Endothelial cell of umbilical vein (primary cell): Measurements from ENCODE around the gene LCN15. TPM values are rescaled to one million over a fixed set of nuclear protein-coding genes. Genes with fewer than 3 reads are reported as not detected.

Experiments used
- BruUV-seq: library from RNA; stranded (reverse); fragments of 400-500 nt; replicated peaks from 2 replicates; lab custom pipeline; 2021; lab: Mats Ljungman, UMichigan
- CTCF ChIA-PET: fragments of 300-600, 350-600 bp; sonication (Branson Sonifier 250); formaldehyde crosslinking; loops from one replicate; lab custom pipeline; 2021; ENCODE audit warnings: antibody characterized with exemption, inconsistent platforms; lab: Charles Lee
- POLR2A ChIA-PET: fragments of 300-600, 350-600 bp; sonication (Branson Sonifier 250); formaldehyde crosslinking; loops from one replicate; lab custom pipeline; 2021; ENCODE audit warnings: antibody characterized with exemption, inconsistent platforms; lab: Charles Lee
- DNase-seq: peaks from one replicate; pipeline ENCODE4 v3.0.0-alpha.2; 2011; ENCODE audit warnings: low read depth, low spot score
- FAIRE-seq: peaks from 2 replicates; lab custom pipeline; 2011; peaks lifted over from hg19 to GRCh38; lab: Jason Lieb, UNC
- H2AFZ ChIP-seq: 2 replicates; pipeline ENCODE4 v1.6.0; 2012; ENCODE audit warnings: low read depth, low read length, control low read depth, inconsistent platforms
- H3K27ac ChIP-seq: 2 replicates; pipeline ENCODE4 v1.5.1; 2011; ENCODE audit warnings: low read depth, mild to moderate bottlenecking, control low read depth, low read length, moderate library complexity; ENCODE audit not compliant: insufficient read depth
- H3K27me3 ChIP-seq, 2 experiments: 2 replicates each; pipeline versions ENCODE4 v1.6.0 to v1.6.1; 2011; ENCODE audit warnings: low read length in 2 of 2, mixed read lengths in 1 of 2; ENCODE audit not compliant: control insufficient read depth in 2 of 2, insufficient read depth in 2 of 2
- H3K36me3 ChIP-seq, 2 experiments: 2 replicates in 1 of 2; 3 replicates in 1 of 2; pipeline ENCODE4 v1.5.1; 2011; ENCODE audit warnings: low read length in 2 of 2, mild to moderate bottlenecking in 1 of 2, moderate library complexity in 1 of 2; ENCODE audit not compliant: control insufficient read depth in 2 of 2, insufficient read depth in 2 of 2; ENCODE audit errors: extremely low read depth in 1 of 2
- H3K4me1 ChIP-seq: 3 replicates; pipeline ENCODE4 v1.5.1; 2011; ENCODE audit warnings: mild to moderate bottlenecking, low read length; ENCODE audit not compliant: control insufficient read depth, insufficient read depth; ENCODE audit errors: extremely low read depth
- H3K4me2 ChIP-seq: 2 replicates; pipeline ENCODE4 v1.6.1; 2011; ENCODE audit warnings: low read length, control low read depth, mixed read lengths; ENCODE audit not compliant: insufficient read depth
- H3K4me3 ChIP-seq, 3 experiments: fragments of 200-600 bp in 1 of 3; sonication (generic), shearing (Covaris generic) in 1 of 3; replicated peaks in 1 of 3; 2 replicates each; pipeline ENCODE4 v1.5.1; 2011 to 2016; ENCODE audit warnings: control low read depth in 3 of 3, low read length in 3 of 3, mild to moderate bottlenecking in 2 of 3, inconsistent platforms in 1 of 3, low read depth in 1 of 3, moderate library complexity in 1 of 3; ENCODE audit not compliant: insufficient read depth in 1 of 3
- H3K79me2 ChIP-seq: 2 replicates; pipeline ENCODE4 v1.6.0; 2012; ENCODE audit warnings: low read length, inconsistent platforms; ENCODE audit not compliant: control insufficient read depth, insufficient read depth
- H3K9ac ChIP-seq: replicated peaks from 2 replicates; pipeline ENCODE3; 2011; ENCODE audit warnings: low read length, control low read depth; ENCODE audit not compliant: insufficient read depth; ENCODE audit errors: extremely low read depth
- H3K9me1 ChIP-seq: replicated peaks from 3 replicates; pipeline ENCODE4 v1.6.0; 2011; ENCODE audit warnings: mild to moderate bottlenecking, low read length; ENCODE audit not compliant: control insufficient read depth, insufficient read depth; ENCODE audit errors: extremely low read depth
- H3K9me3 ChIP-seq: replicated peaks from 2 replicates; pipeline ENCODE4 v1.5.1; 2012; ENCODE audit warnings: low read length, inconsistent platforms; ENCODE audit not compliant: control insufficient read depth, insufficient read depth
- H4K20me1 ChIP-seq: replicated peaks from 2 replicates; pipeline ENCODE3; 2011; ENCODE audit warnings: mild to moderate bottlenecking, low read length; ENCODE audit not compliant: control insufficient read depth, insufficient read depth; ENCODE audit errors: extremely low read depth
- CTCF ChIP-seq, 2 donors: IDR thresholded peaks; 1 replicate in 1 of 2; 2 replicates in 1 of 2; pipeline ENCODE4 v1.5.1; 2011; ENCODE audit warnings: low read length in 2 of 2, mild to moderate bottlenecking in 2 of 2, moderate library complexity in 2 of 2, control low read depth in 1 of 2, inconsistent platforms in 1 of 2, low read depth in 1 of 2; ENCODE audit not compliant: insufficient read depth in 1 of 2; ENCODE audit errors: extremely low read depth in 1 of 2
- EZH2 ChIP-seq: IDR thresholded peaks from 2 replicates; pipeline ENCODE4 v1.6.1; 2012; ENCODE audit warnings: borderline replicate concordance, low read depth, mild to moderate bottlenecking, moderate library complexity, low read length, inconsistent platforms; ENCODE audit not compliant: severe bottlenecking
- FOS ChIP-seq: IDR thresholded peaks from 2 replicates; pipeline ENCODE4 v1.6.1; 2011; ENCODE audit warnings: mild to moderate bottlenecking, low read length, moderate library complexity, borderline replicate concordance; ENCODE audit not compliant: insufficient read depth
- GATA2 ChIP-seq: IDR thresholded peaks from 2 replicates; pipeline ENCODE4 v1.7.0; 2011; ENCODE audit warnings: low read depth, mild to moderate bottlenecking, moderate library complexity, mixed read lengths, low read length; ENCODE audit not compliant: insufficient read length, insufficient read depth
- JUN ChIP-seq: IDR thresholded peaks from 2 replicates; pipeline ENCODE4 v1.6.1; 2011; ENCODE audit warnings: borderline replicate concordance, low read depth; ENCODE audit not compliant: insufficient read length, insufficient read depth
- MAX ChIP-seq: IDR thresholded peaks from 2 replicates; pipeline ENCODE4 v1.6.1; 2011; ENCODE audit not compliant: insufficient read depth, insufficient read length
- MYC ChIP-seq: IDR thresholded peaks from one replicate; pipeline ENCODE4 v1.6.1; 2011; ENCODE audit warnings: mild to moderate bottlenecking, low read depth, low read length
- POLR2A ChIP-seq: IDR thresholded peaks from 2 replicates; pipeline ENCODE4 v1.6.1; 2012; ENCODE audit warnings: low read depth, mild to moderate bottlenecking, control low read depth, low read length
- POLR2AphosphoS5 ChIP-seq: IDR thresholded peaks from 2 replicates; pipeline ENCODE4 v1.6.1; 2012; ENCODE audit warnings: low read depth, mild to moderate bottlenecking, control low read depth, low read length, moderate library complexity; ENCODE audit not compliant: insufficient read depth
- dilution Hi-C: fragments of 300-500 bp; cut with MboI; formaldehyde crosslinking; loops from one replicate; pipeline ENCODE4 v1.15.0; 2019; ENCODE audit warnings: low sequenced_read_pairs; ENCODE audit not compliant: extremely low pct_ligation_motif_present
- intact Hi-C: fragments of 100-400 bp; cut with micrococcal nuclease; formaldehyde crosslinking; loops from one replicate; pipeline ENCODE4 v1.10.0; 2022
- polyA plus RNA-seq, 4 experiments: library from polyadenylated mRNA; depleted of rRNA in 3 of 4; stranded (reverse) in 3 of 4; unstranded in 1 of 4; fragments of >200 nt; gene quantifications; 2 replicates each; pipeline versions ENCODE4 v1.2.1 to v1.2.3, GENCODE V29; 2011 to 2012; ENCODE audit warnings: missing spikeins in 1 of 4
- total RNA-seq: library from RNA; stranded (reverse); gene quantifications from 2 replicates; pipeline ENCODE4 v1.2.3, GENCODE V29; 2021

Gene LCN15
- total and polyA plus RNA-seq, 2 donors (not counting 3 experiments of a cell fraction or from before 2014, with no cell fraction given), result not detected

- H3K4me2 ChIP-seq, result no peak overlapping the region
- TF ChIP-seq MAX (no peak), CTCF (IDR thresholded peaks at IDR 0.05; ENCODE audit: extremely low read depth in 1 of 2, insufficient read depth in 1 of 2, low read depth in 1 of 2, low read length in 2 of 2) (no peak), MYC (no peak), POLR2AphosphoS5 (no peak), GATA2 (no peak), JUN (no peak), EZH2 (no peak), FOS (no peak), POLR2A (no peak)
- H3K79me2 ChIP-seq, result no peaks in the 10 kb centered on the region
- dilution Hi-C loops (no loop called here), intact Hi-C loops (no loop called here)
- FAIRE-seq, result no peak
- H2AFZ ChIP-seq, result no peak overlapping the region
- BruUV-seq, result no TSS peak
- no peaks in the 10 kb centered on the region for H3K9me3 ChIP-seq
- no peak for DNase-seq
- no peaks in the 10 kb centered on the region for H3K4me1 ChIP-seq
- no peaks in the 10 kb centered on the region for H3K9me1 ChIP-seq
- H3K27ac ChIP-seq, result no peak overlapping the region
- no peak overlapping the region for H3K9ac ChIP-seq
- no peak overlapping the region for H3K4me3 ChIP-seq
- ChIA-PET POLR2A (no interaction called here), CTCF (interaction anchor here (1.5 kb wide), 1 partner anchor 9 kb away, joined by 5 read pairs; no protein-coding TSS in a partner anchor)
- peaks cover 3 to 5% of the 10 kb centered on the region in 2 experiments for H3K27me3 ChIP-seq
- no peaks in the 10 kb centered on the region for H4K20me1 ChIP-seq
- no peaks in the 10 kb centered on the region for H3K36me3 ChIP-seq
Measured at GRCh38 chr9:136754059-136754572, 10.2 kb downstream of the LCN15 start.
